ENCODE measurements around the gene PRSS8.

Gene PRSS8

DNA sequence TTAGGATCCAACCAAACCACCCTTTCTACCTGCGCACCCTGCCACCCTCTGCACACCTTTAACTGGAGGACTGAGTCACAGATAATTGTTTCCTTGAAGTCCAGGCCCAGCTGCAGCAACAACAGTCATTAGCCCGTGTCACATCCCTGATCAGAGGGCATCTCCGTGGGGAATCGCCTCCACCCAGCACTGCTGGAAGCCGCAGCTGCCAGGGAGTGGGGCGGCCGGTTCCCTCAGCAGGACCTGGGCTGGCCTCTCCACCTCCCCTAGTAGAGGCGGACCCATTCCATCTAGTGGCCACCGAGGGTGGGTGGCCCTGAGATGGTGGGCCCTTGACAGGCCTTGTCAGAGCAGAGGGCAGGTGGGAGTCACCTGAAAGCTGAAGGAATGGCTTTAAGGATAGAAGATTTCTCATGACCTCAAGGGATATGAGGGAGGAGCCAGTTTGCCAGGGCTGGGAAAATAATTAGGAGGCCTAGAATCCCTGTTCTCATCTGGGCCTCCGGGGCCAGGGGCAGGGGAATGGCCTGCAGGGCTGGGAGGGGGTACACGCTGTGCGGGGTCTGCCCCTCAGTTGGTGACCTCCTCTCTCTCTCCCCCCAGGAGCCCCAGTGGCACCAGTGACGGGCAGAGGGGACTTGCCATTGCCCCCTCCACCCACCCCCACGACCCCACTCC lies 53.0 kb downstream of the PRSS8 start:
- no peak for DNase-seq (ENCODE audit: low read depth in 2 of 2)

Measured in fibroblast of skin of left quadriceps (primary cell).